ENCODE data around the gene ZMYM4. TPM values are rescaled to one million over a fixed set of nuclear protein-coding genes. Genes with fewer than 3 reads are reported as not detected.

Gene ZMYM4
- polyA plus RNA-seq, 1 donor (not counting 4 experiments of a cell fraction or from before 2014, with no cell fraction given): 24.8 TPM

- no peaks in the 10 kb centered on the region for H4K20me1 ChIP-seq (ENCODE audit: control insufficient read depth, extremely low read depth, insufficient read depth, low read length)
- H3K4me1 ChIP-seq (ENCODE audit: control insufficient read depth, extremely low read depth, insufficient read depth, low read length): peaks cover 26% of the 10 kb centered on the region
- FAIRE-seq (peak; percentile 43), DNase-seq (ENCODE audit: low read depth, low spot score) (no peak)
- no peak overlapping the region for H3K9ac ChIP-seq (ENCODE audit: control insufficient read depth, extremely low read depth, insufficient read depth, low read length)
- no peaks in the 10 kb centered on the region for H3K27me3 ChIP-seq (ENCODE audit: control insufficient read depth, extremely low read depth, insufficient read depth, low read length)
- H2AFZ ChIP-seq (ENCODE audit: control insufficient read depth, low read length): no peak overlapping the region
- no peaks in the 10 kb centered on the region for H3K79me2 ChIP-seq (ENCODE audit: control insufficient read depth, insufficient read depth, low read length)
- H3K4me2 ChIP-seq (ENCODE audit: control insufficient read depth, extremely low read depth, insufficient read depth, low read depth, low read length): no peak overlapping the region
- H3K9me1 ChIP-seq (ENCODE audit: control insufficient read depth, extremely low read depth, insufficient read depth, low read length): peaks cover 2% of the 10 kb centered on the region
- dilution Hi-C loops (cut with MboI; ENCODE audit: extremely low pct_ligation_motif_present, low sequenced_read_pairs): no loop called here
- H3K27ac ChIP-seq (ENCODE audit: control insufficient read depth, insufficient read depth, low read length): peak overlapping the region; percentile 30
- TF ChIP-seq EZH2 (IDR thresholded peaks at IDR 0.05; ENCODE audit: low read length) (no peak), CTCF (optimal IDR thresholded peaks at IDR 0.05 in 1 of 3, IDR thresholded peaks at IDR 0.05 in 1 of 3, conservative IDR thresholded peaks at IDR 0.05 in 1 of 3; ENCODE audit: extremely low read depth in 1 of 3, insufficient read depth in 2 of 3, low read length in 3 of 3) (peak; percentile 88 to 92 (median 88))
- H3K9me3 ChIP-seq (ENCODE audit: control insufficient read depth, low read depth, low read length): no peaks in the 10 kb centered on the region
- H3K36me3 ChIP-seq (ENCODE audit: control insufficient read depth in 2 of 2, extremely low read depth in 1 of 2, insufficient read depth in 2 of 2, low read length in 2 of 2): peaks cover 18 to 22% of the 10 kb centered on the region in 2 experiments
- H3K4me3 ChIP-seq (ENCODE audit: control insufficient read depth in 2 of 3, extremely low read depth in 1 of 3, insufficient read depth in 2 of 3, low read depth in 1 of 3, low read length in 3 of 3): no peak overlapping the region
Observed at GRCh38 chr1:35451125-35451528, 182.6 kb downstream of the ZMYM4 start.

GRCh38 chr1:35452106-35452774, 183.7 kb downstream of the ZMYM4 start:
- peaks cover 2% of the 10 kb centered on the region for H3K9me1 ChIP-seq (ENCODE audit: control insufficient read depth, extremely low read depth, insufficient read depth, low read length)
- H3K79me2 ChIP-seq (ENCODE audit: control insufficient read depth, insufficient read depth, low read length): no peaks in the 10 kb centered on the region
- H3K27ac ChIP-seq (ENCODE audit: control insufficient read depth, insufficient read depth, low read length): no peak overlapping the region

More at GRCh38 chr1:35452106-35452774, 183.7 kb downstream of the ZMYM4 start:
- no peak overlapping the region for H3K4me2 ChIP-seq (ENCODE audit: control insufficient read depth, extremely low read depth, insufficient read depth, low read depth, low read length)
- peak; percentile 75 for FAIRE-seq
- DNase-seq (ENCODE audit: low read depth, low spot score): no peak
- H4K20me1 ChIP-seq (ENCODE audit: control insufficient read depth, extremely low read depth, insufficient read depth, low read length): no peaks in the 10 kb centered on the region
- peak in 1 of 3 experiments; percentile 3 for TF ChIP-seq CTCF (optimal IDR thresholded peaks at IDR 0.05 in 1 of 3, IDR thresholded peaks at IDR 0.05 in 1 of 3, conservative IDR thresholded peaks at IDR 0.05 in 1 of 3; ENCODE audit: extremely low read depth in 1 of 3, insufficient read depth in 2 of 3, low read length in 3 of 3)
- TF ChIP-seq EZH2 (IDR thresholded peaks at IDR 0.05; ENCODE audit: low read length): no peak
- no peaks in the 10 kb centered on the region for H3K27me3 ChIP-seq (ENCODE audit: control insufficient read depth, extremely low read depth, insufficient read depth, low read length)
- no peak overlapping the region for H2AFZ ChIP-seq (ENCODE audit: control insufficient read depth, low read length)
- peaks cover 26% of the 10 kb centered on the region for H3K4me1 ChIP-seq (ENCODE audit: control insufficient read depth, extremely low read depth, insufficient read depth, low read length)
- H3K9me3 ChIP-seq (ENCODE audit: control insufficient read depth, low read depth, low read length): no peaks in the 10 kb centered on the region
- peaks cover 16 to 18% of the 10 kb centered on the region in 2 experiments for H3K36me3 ChIP-seq (ENCODE audit: control insufficient read depth in 2 of 2, extremely low read depth in 1 of 2, insufficient read depth in 2 of 2, low read length in 2 of 2)
- dilution Hi-C loops (cut with MboI; ENCODE audit: extremely low pct_ligation_motif_present, low sequenced_read_pairs): no loop called here
- H3K4me3 ChIP-seq (ENCODE audit: control insufficient read depth in 2 of 3, extremely low read depth in 1 of 3, insufficient read depth in 2 of 3, low read depth in 1 of 3, low read length in 3 of 3): no peak overlapping the region
- H3K9ac ChIP-seq (ENCODE audit: control insufficient read depth, extremely low read depth, insufficient read depth, low read length): no peak overlapping the region
